Measurements from ENCODE around the gene ABCG4.
A peak's percentile ranks its signal among the peaks of the same experiment; 100 is the strongest.

The ABCG4 gene

DNA sequence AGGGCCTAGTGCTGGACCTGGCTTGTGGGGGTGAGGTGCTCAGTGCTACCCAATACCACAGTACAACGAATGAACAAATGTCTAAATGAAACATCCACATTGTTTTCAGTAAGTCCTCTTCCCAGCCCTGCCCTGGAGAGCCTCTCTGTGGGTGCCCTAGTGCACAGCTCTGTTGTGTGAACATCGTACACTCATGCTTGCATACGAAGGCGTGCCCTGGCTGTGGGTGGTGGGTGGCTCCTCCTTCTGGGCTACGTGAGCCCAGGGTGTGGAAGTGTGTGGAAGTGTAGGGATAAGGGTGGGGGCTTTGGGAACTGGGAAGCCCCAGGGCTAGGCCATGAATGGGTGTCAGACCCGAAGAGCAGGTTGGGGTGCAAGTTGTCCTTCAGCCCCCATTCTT, 19.1 kb downstream of the ABCG4 start:
- DNase-seq (ENCODE audit: insufficient read length, low spot score) (no peak), FAIRE-seq (no peak)
- TF ChIP-seq, protein P1, sequence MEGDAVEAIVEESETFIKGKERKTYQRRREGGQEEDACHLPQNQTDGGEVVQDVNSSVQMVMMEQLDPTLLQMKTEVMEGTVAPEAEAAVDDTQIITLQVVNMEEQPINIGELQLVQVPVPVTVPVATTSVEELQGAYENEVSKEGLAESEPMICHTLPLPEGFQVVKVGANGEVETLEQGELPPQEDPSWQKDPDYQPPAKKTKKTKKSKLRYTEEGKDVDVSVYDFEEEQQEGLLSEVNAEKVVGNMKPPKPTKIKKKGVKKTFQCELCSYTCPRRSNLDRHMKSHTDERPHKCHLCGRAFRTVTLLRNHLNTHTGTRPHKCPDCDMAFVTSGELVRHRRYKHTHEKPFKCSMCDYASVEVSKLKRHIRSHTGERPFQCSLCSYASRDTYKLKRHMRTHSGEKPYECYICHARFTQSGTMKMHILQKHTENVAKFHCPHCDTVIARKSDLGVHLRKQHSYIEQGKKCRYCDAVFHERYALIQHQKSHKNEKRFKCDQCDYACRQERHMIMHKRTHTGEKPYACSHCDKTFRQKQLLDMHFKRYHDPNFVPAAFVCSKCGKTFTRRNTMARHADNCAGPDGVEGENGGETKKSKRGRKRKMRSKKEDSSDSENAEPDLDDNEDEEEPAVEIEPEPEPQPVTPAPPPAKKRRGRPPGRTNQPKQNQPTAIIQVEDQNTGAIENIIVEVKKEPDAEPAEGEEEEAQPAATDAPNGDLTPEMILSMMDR (IDR thresholded peaks at IDR 0.05; ENCODE audit: insufficient read depth, missing control alignments), result no peak

DNA sequence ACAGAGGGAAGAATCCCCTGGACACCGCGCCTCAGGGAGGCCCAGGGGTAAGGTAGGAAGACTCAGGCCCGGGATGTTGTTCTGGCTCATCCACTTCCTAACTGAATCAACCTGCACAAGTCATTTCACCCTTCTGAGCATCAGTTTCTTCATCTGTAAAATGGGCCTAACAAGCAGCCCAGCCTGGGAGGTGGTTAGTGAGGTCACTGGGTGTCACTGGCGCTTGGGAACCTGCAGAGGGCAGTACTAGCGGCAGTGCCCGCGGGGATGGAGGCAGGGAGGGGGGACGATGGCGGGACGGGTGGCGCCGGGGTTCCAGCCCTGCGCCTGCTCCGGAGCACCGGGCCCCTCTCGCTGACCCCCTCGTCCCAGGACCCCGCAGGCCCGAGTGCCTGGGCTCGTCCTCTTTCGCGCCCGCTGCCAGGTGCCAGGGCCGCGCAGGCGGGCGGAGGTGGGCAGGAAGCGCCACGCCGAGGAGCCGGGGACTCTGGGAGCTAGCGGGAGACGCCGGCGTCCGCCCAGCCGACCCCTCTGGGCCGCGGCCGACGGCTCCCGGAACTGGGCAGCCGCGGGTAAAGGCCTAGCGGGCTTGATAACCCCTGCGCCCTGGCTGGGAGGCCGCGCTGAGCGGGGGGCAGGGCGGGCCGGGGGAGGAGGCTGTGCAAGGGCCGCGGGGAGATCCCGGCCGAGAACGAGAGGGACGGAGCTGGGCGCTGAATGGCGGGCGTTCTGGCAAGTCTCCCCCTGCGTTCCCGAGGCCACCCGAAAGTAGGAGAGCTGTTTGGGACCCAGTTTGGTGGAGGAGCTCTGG, 19.8 kb downstream of the ABCG4 start, which contains the start of gene NLRX1:
TSS of gene NLRX1 (plus strand) at position 255 of the 811 bp plus-strand sequence. CDS start 2,679 bp downstream, outside the sequence.
- TF ChIP-seq, protein P1 (IDR thresholded peaks at IDR 0.05; ENCODE audit: insufficient read depth, missing control alignments), result peak; percentile 70
- DNase-seq (ENCODE audit: insufficient read length, low spot score) (peak; percentile 76), FAIRE-seq (no peak)

DNA sequence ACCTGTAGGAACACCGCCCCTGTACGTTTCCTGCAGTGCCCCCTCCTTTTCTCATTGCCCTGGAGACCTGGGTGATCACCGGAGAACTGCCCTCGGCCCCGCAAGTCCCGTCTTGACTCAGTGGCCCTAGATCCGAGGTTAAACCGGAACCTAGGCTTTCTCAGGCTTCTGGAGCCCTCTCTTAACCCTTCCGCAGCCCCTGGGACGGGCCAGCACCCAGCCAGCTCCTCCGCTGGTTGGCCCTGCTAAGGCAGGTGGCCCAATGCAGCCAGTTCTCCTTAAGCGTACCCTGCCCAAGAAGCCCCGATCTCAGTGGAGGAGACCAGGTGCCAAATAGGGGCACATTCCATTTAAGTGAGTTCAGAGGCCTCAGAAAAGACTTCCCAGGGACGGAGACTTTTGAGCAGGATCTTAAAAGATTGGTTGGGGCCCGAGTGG, 20.4 kb downstream of the ABCG4 start:
- TF ChIP-seq, protein P1 (IDR thresholded peaks at IDR 0.05; ENCODE audit: insufficient read depth, missing control alignments), result no peak
- no peak for FAIRE-seq
- no peak for DNase-seq (ENCODE audit: insufficient read length, low spot score)

DNA sequence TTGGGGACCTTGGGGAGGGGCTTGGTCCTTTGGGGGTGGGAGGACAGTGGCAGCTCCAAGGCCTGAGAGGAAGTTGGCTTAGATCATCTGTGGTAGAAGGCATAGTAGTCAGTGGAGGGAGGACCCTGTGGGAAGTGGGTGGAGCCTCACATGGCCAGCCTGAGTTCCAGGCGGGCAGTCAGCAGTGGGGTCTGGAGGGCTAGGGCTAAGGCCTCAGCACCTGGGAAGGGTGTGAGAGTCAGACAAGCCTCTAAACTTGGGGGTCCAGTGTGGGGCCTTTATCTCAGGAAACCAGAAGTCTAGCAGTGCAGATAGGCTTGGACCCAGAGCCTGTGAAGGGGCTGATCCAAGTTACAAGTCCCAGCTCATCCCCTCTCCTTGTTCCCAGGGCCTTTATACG, 23.7 kb downstream of the ABCG4 start:
- FAIRE-seq (no peak), DNase-seq (ENCODE audit: insufficient read length, low spot score) (no peak)
- TF ChIP-seq, protein P1 (IDR thresholded peaks at IDR 0.05; ENCODE audit: insufficient read depth, missing control alignments), result no peak

DNA sequence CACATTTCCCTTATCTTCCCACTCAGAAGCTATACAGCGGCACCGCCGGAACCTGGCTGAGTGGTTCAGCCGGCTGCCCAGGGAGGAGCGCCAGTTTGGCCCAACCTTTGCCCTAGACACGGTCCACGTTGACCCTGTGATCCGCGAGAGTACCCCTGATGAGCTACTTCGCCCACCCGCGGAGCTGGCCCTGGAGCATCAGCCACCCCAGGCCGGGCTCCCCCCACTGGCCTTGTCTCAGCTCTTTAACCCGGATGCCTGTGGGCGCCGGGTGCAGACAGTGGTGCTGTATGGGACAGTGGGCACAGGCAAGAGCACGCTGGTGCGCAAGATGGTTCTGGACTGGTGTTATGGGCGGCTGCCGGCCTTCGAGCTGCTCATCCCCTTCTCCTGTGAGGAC, 24.6 kb downstream of the ABCG4 start:
- TF ChIP-seq, protein P1 (IDR thresholded peaks at IDR 0.05; ENCODE audit: insufficient read depth, missing control alignments), result no peak
- FAIRE-seq (no peak), DNase-seq (ENCODE audit: insufficient read length, low spot score) (no peak)

DNA sequence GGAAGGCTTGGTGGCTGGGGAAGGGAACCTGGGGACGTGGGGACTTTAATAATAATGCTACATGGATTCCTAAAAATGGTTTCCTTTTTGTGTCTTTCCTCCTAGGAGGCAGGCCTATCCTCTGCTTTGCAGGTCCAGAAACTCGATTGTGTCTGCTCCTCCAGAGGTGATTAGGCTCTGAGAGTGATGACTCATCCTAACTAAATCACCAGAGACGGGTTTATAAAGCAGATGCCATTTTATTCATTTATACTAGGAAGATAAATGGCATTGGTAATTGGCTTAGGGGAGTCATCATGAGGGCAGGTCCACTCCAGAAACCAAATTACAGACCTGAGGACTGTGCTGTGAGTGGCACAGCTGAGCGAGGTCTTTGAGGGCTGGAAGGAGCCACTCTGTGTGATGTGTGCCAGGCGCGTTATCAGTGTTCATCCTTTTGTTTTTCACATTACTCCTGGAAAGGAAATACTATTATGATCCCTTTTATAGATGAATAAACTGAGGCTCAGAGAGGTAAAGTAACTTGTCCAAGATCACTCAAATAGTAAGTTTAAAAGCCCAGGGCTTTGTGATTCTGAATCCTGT, 26.7 kb downstream of the ABCG4 start:
- FAIRE-seq, result no peak

More for the DNA sequence above, 26.7 kb downstream of the ABCG4 start:
- TF ChIP-seq, protein P1 (IDR thresholded peaks at IDR 0.05; ENCODE audit: insufficient read depth, missing control alignments), result no peak
- DNase-seq (ENCODE audit: insufficient read length, low spot score), result peak; percentile 61
